Bronchial epithelial cell (primary cell): ENCODE results near the gene EPN1. TPM values are rescaled to one million over a fixed set of nuclear protein-coding genes. Genes with fewer than 3 reads are reported as not detected.

Experiments used
- DNase-seq: peaks from one replicate; pipeline ENCODE4 v3.0.0-alpha.2; 2010; ENCODE audit warnings: low read depth
- FAIRE-seq: peaks from 2 replicates; lab custom pipeline; 2011; peaks lifted over from hg19 to GRCh38; lab: Jason Lieb, UNC
- H3K27me3 ChIP-seq: 2 replicates; pipeline ENCODE4 v1.5.1; 2011; ENCODE audit warnings: low read length; ENCODE audit not compliant: control insufficient read depth, insufficient read depth
- H3K36me3 ChIP-seq: 2 replicates; pipeline ENCODE4 v1.5.1; 2011; ENCODE audit warnings: low read length; ENCODE audit not compliant: control insufficient read depth, insufficient read depth
- H3K4me3 ChIP-seq: 2 replicates; pipeline ENCODE4 v1.5.1; 2011; ENCODE audit warnings: mild to moderate bottlenecking, low read depth, low read length, control low read depth
- total RNA-seq: library from RNA; depleted of rRNA; stranded (reverse); fragments of >200 nt; gene quantifications from 2 replicates; pipeline ENCODE4 v1.2.1, GENCODE V29; 2014
- TF ChIP-seq, protein P1 (sequence below): IDR thresholded peaks from 2 replicates; pipeline ENCODE4 v1.5.1; 2011; ENCODE audit warnings: mild to moderate bottlenecking, moderate library complexity, low read length, control low read depth, inconsistent platforms; ENCODE audit not compliant: insufficient read depth, severe bottlenecking

Gene EPN1
- total RNA-seq, 1 donor from 2014 or later: 28.2 TPM

DNA sequence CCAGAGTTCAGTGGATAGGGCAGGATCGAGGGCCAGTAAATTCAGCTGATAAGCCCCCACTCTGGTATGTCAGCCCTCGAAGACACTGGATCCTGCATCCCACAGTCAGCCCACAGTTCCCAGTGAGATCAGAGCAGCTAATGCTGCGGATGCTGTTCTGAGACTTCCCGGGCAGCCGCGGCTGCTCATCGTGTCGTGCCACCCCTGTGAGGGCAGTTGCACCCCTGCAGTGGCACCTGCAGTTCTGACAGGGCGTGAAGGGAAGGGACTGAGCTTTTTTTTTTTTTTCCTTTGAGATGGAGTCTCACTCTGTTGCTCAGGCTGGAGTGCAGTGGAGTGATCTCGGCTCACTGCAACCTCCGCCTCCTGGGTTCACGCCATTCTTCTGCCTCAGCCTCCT is 7.5 kb upstream of the EPN1 start:
- TF ChIP-seq, protein P1, sequence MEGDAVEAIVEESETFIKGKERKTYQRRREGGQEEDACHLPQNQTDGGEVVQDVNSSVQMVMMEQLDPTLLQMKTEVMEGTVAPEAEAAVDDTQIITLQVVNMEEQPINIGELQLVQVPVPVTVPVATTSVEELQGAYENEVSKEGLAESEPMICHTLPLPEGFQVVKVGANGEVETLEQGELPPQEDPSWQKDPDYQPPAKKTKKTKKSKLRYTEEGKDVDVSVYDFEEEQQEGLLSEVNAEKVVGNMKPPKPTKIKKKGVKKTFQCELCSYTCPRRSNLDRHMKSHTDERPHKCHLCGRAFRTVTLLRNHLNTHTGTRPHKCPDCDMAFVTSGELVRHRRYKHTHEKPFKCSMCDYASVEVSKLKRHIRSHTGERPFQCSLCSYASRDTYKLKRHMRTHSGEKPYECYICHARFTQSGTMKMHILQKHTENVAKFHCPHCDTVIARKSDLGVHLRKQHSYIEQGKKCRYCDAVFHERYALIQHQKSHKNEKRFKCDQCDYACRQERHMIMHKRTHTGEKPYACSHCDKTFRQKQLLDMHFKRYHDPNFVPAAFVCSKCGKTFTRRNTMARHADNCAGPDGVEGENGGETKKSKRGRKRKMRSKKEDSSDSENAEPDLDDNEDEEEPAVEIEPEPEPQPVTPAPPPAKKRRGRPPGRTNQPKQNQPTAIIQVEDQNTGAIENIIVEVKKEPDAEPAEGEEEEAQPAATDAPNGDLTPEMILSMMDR: no peak
- no peak for DNase-seq
- no peaks in the 10 kb centered on the region for H3K27me3 ChIP-seq
- H3K4me3 ChIP-seq: no peak overlapping the region
- H3K36me3 ChIP-seq: peaks cover 51% of the 10 kb centered on the region
- no peak for FAIRE-seq

DNA sequence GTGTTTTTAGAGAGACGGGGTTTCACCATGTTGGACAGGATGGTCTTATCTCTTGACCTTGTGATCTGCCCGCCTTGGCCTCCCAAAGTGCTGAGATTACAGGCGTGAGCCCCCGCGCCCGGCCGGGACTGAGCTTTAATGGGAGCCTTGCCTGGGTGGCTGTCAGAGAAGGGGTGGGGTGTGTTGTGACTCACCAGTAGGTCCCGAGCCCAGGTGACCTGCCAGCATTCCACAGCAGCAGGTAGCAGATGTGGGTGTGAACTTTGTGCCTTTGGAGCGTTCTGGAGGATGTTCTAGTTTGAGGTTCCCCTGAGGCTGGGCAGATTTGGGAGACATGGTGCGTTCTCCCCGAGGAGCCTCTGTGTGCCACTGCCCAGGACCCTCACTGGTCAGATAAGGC is 7.1 kb upstream of the EPN1 start:
- FAIRE-seq: peak; percentile 43

DNA sequence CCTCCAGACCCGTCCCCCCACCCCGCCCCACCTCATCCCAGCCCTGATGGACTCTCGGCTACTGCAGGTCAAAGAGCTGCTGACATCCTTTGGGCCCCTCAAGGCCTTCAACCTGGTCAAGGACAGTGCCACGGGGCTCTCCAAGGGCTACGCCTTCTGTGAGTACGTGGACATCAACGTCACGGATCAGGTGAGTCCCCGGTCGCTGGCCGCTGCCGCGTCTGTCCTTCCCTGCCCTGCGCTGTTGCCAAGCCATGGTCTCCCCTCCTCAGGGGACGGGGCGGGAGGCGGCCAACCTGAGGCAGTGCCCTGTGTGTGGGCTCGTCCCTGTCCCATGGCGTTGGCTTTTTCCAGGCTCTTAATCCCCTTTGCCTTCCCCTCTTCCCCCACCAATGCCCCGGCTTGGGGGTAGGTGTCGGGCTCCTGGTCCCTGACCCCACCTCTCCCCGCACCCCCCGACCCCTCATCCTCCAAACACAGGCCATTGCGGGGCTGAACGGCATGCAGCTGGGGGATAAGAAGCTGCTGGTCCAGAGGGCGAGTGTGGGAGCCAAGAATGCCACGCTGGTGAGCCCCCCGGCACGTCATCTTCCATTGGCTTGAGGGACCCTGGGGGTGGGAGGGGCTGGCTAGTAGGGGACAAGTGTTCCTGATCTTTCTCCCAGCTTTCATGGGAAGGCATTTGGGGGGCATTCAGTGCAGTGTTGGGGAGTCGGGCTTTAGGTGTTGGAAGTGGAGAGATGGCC is 6.2 kb upstream of the EPN1 start:
- TF ChIP-seq, protein P1: no peak
- DNase-seq (no peak), FAIRE-seq (no peak)
- H3K36me3 ChIP-seq: peaks cover 42% of the 10 kb centered on the region
- H3K4me3 ChIP-seq: no peak overlapping the region
- H3K27me3 ChIP-seq: no peaks in the 10 kb centered on the region

More for the DNA sequence above, 7.1 kb upstream of the EPN1 start:
- no peak overlapping the region for H3K4me3 ChIP-seq
- peak; percentile 39 for DNase-seq
- TF ChIP-seq, protein P1: no peak
- peaks cover 48% of the 10 kb centered on the region for H3K36me3 ChIP-seq
- H3K27me3 ChIP-seq: no peaks in the 10 kb centered on the region

DNA sequence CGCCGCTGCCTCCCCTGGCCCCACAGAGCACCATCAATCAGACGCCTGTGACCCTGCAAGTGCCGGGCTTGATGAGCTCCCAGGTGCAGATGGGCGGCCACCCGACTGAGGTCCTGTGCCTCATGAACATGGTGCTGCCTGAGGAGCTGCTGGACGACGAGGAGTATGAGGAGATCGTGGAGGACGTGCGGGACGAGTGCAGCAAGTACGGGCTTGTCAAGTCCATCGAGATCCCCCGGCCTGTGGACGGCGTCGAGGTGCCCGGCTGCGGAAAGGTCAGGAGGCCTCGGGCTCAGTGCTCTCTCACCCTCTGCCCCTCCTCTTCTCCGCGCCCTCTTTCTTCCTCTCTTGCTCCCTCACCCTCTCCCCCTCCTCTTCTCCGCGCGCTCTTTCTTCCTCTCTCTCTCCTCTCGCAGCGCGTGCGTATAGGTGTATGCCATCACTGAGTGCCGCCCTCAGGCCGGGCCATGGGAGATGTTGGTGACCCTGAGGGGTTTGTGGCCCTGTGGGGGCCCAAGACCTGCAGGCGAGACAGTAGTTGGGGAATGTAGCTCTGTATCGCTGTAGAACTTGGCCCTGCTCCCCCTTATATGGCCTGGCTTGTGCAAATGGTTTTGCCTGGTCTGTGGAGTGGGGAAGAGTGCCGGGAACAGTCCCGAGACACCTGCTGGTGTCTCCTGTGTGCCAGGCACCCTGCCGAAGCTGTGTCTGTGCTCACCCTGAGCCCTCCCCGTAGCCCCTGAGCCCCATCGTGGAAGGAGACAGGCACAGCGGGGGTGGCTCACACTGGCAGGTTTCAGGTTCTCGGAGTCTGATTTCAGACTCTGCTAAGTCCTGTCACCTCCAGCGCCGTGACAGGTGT is 5.4 kb upstream of the EPN1 start:
- DNase-seq (no peak), FAIRE-seq (no peak)
- H3K4me3 ChIP-seq: no peak overlapping the region
- peaks cover 39% of the 10 kb centered on the region for H3K36me3 ChIP-seq
- no peaks in the 10 kb centered on the region for H3K27me3 ChIP-seq
- TF ChIP-seq, protein P1: no peak

DNA sequence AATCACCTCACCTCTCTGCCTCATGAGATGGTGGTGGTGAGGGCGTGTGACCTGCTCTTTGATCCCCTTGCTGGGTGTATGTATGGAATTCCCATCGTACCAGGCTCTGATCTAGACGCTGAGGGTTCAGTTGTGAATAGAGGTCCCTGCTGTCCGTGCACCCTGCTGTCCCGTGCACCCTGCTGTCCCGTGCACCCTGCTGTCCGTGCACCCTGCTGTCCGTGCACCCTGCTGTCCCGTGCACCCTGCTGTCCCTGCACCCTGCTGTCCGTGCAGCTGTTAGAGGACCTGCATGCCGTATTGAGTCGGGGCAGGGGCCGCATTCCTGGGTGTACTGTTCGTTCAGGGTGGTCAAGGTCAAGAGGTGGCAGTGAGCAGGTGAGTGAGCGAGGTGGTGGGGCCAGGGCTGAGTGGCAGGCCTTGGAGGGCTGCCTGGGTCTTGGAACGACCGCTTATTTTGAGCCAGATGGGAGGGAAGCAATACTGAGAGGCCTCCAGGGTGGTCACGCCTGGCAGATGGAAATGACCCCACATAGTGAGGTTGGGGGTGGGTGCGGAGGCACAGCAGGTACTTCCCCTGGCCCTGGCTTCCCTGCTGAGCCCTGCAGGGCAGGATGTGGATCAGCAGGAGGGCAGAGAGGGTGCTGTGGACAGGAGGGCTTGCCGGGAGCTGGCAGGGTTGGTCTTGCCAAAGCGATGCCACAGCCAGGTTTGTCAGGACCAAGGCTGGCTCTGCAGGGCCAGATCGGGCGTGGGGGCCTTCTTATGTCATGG is 4.6 kb upstream of the EPN1 start:
- Histone ChIP-seq H3K4me3 (no peak overlapping the region), H3K36me3 (peaks cover 39% of the 10 kb centered on the region), H3K27me3 (no peaks in the 10 kb centered on the region)
- peak; percentile 100 for FAIRE-seq
- TF ChIP-seq, protein P1: no peak
- no peak for DNase-seq
